Vagina (tissue), 2 donors: ENCODE data around the gene MYO1D.

Experiments used
- POLR2A ChIP-seq, 2 donors: fragments of 450-650 bp; IDR thresholded peaks; one replicate each; pipeline ENCODE4 v1.6.1; 2017; ENCODE audit warnings: antibody characterized with exemption in 2 of 2, mild to moderate bottlenecking in 2 of 2, moderate library complexity in 2 of 2
- POLR2AphosphoS5 ChIP-seq, 2 donors: sonication (generic); formaldehyde crosslinking; IDR thresholded peaks; one replicate each; pipeline ENCODE4 v1.9.0; 2017; ENCODE audit warnings: antibody characterized with exemption in 2 of 2, mild to moderate bottlenecking in 2 of 2, low read depth in 1 of 2; ENCODE audit not compliant: insufficient read depth in 1 of 2
- TF ChIP-seq, protein P1 (sequence below), 3 experiments: fragments of 450-650 bp in 2 of 3; fragments of 200-600 bp in 1 of 3; sonication (generic) in 1 of 3; IDR thresholded peaks; one replicate each; pipeline ENCODE4 v1.5.1; 2017 to 2019; ENCODE audit warnings: antibody characterized with exemption in 3 of 3, mild to moderate bottlenecking in 2 of 3, moderate library complexity in 2 of 3

DNA sequence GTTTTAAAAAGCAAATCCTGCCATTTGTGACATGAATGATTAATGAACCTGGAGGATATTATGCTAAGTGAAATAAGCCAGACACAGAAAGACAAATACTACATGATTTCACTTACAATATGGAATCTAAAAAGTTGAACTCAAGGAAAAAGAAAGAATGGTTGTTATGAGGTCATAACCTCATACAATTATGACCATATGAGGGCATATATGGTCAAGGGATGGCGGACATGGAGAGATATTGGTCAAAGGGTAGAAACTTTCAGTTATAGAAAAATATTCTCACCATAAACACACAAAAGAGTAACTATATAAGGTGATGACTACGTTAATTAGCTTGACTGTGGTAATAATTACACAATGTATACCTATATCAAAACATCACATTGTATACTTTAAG, 56.5 kb downstream of the MYO1D start:
- TF ChIP-seq, protein P1, sequence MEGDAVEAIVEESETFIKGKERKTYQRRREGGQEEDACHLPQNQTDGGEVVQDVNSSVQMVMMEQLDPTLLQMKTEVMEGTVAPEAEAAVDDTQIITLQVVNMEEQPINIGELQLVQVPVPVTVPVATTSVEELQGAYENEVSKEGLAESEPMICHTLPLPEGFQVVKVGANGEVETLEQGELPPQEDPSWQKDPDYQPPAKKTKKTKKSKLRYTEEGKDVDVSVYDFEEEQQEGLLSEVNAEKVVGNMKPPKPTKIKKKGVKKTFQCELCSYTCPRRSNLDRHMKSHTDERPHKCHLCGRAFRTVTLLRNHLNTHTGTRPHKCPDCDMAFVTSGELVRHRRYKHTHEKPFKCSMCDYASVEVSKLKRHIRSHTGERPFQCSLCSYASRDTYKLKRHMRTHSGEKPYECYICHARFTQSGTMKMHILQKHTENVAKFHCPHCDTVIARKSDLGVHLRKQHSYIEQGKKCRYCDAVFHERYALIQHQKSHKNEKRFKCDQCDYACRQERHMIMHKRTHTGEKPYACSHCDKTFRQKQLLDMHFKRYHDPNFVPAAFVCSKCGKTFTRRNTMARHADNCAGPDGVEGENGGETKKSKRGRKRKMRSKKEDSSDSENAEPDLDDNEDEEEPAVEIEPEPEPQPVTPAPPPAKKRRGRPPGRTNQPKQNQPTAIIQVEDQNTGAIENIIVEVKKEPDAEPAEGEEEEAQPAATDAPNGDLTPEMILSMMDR (IDR thresholded peaks at IDR 0.05): no peak
- TF ChIP-seq POLR2A (IDR thresholded peaks at IDR 0.05): no peak
- no peak for TF ChIP-seq POLR2AphosphoS5 (IDR thresholded peaks at IDR 0.05; ENCODE audit: insufficient read depth in 1 of 2, low read depth in 1 of 2)
